GM12872 (cell line): Measurements from ENCODE around the gene ATXN1.

ENCODE experiments used
- CTCF ChIP-seq: IDR thresholded peaks from 3 replicates; pipeline ENCODE4 v1.5.1; 2011; ENCODE audit warnings: low read depth, mild to moderate bottlenecking, low read length, moderate library complexity; ENCODE audit not compliant: insufficient read depth

The ATXN1 gene

GRCh38 chr6:16803294-16804200 is 42.3 kb upstream of the ATXN1 start:
- TF ChIP-seq CTCF = no peak

- no peak for TF ChIP-seq CTCF
Observed at GRCh38 chr6:16802071-16802470, 40.8 kb upstream of the ATXN1 start.

- no peak for TF ChIP-seq CTCF
Observed at GRCh38 chr6:16800942-16801341, 39.7 kb upstream of the ATXN1 start.

- no peak for TF ChIP-seq CTCF
Observed at GRCh38 chr6:16800341-16800740, 39.1 kb upstream of the ATXN1 start.

- TF ChIP-seq CTCF = no peak
Observed at GRCh38 chr6:16799279-16800193, 38.3 kb upstream of the ATXN1 start.

GRCh38 chr6:16793828-16794412 is 32.7 kb upstream of the ATXN1 start:
- no peak for TF ChIP-seq CTCF

- TF ChIP-seq CTCF = no peak
Observed at GRCh38 chr6:16789329-16790038, 28.2 kb upstream of the ATXN1 start.
